Activated CD8-positive, alpha-beta memory T cell treated with anti-CD3 and anti-CD28 coated beads for 4 hours (primary cell): Measurements from ENCODE around the gene PDE4D.
"Not testable (repeated sequence)": the region's sequence is repeated elsewhere in the genome, so short reads cannot be mapped to it uniquely, and the experiment has no call there.

Experiments used
- DNase-seq, 2 donors: peaks; one replicate each; pipeline ENCODE4 v3.0.0-alpha.2; 2020; ENCODE audit warnings: low read depth in 2 of 2

PDE4D gene

DNA sequence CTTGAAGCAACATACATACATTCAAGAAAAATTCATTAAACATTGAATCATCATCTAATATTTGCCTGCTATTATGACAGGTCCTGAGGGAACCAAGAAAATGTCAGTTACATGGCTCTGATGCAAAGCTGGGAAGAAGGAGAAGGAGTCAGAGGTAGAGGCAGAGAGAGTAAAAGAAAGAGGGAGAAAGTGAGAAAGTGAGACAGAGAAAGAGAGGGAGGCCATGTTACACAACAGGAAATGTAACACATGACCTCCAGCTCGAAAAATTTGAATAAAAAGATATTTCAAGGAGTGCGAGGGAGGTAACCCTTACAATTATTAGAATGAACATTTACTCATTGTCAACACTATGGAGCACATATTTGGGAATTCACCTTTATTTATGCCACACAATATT is 189.7 kb downstream of the PDE4D start:
- DNase-seq: no peak

DNA sequence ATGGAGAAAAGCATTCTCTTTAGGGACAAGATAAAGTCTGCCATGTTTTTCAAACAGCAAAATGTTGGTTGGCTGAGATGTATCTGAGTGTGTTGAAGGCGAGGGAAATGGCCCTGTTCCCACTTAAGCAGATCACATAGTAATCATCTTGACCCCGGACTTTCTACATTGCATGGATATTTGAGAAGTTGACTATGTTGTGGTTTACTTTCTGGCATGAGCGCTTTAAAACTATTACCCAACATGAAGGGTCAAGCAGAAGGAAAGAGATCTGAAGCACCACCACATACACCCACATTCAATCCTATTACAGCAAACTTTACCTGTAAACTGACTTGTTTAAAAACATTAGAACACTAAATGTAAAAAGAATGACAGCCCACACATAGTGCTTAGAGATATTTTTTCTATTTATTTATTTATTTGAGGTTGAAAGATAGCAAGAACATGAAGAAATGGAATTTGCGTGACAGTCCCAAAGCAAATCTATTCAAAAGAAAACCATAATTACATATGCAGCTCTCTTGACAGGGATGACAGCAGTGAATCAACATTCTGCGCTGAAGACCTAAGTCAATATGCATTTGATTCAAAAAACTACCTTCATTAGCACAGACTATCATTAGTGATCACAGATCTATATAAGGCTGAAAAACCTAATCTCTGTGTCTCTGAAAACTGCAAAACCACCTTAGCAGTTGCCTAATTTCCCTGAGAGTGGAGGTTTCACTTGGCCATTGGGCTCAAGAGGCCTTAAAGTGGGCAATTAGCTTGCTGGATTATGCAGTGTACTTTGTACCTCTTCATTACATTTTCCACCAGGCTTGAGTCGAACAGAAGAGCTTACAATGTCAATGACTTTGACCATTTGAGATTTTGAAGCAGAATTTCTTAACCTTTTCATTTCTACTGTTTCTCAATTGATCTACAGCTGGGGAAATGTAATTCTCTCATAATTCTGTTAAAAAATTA is 195.0 kb downstream of the PDE4D start:
- no peak for DNase-seq

DNA sequence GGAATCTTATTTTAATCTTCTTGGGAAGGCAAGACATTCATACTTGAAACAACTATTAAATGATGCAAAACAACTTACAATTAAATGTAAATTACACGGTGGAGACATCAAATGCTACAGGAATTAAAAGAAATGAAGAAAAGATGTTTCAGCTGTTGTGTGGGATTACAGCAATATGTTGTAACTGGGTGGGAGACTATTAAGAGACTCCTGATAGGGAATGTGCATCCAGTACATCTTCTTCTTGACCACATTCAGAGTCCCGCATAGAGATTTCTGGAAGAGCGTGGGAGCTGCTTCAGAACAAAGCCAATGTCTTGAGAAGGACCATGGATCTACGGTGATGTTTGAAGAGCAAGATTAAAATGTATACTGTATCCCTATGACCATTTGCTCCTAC is 199.1 kb downstream of the PDE4D start:
- DNase-seq: no peak

DNA sequence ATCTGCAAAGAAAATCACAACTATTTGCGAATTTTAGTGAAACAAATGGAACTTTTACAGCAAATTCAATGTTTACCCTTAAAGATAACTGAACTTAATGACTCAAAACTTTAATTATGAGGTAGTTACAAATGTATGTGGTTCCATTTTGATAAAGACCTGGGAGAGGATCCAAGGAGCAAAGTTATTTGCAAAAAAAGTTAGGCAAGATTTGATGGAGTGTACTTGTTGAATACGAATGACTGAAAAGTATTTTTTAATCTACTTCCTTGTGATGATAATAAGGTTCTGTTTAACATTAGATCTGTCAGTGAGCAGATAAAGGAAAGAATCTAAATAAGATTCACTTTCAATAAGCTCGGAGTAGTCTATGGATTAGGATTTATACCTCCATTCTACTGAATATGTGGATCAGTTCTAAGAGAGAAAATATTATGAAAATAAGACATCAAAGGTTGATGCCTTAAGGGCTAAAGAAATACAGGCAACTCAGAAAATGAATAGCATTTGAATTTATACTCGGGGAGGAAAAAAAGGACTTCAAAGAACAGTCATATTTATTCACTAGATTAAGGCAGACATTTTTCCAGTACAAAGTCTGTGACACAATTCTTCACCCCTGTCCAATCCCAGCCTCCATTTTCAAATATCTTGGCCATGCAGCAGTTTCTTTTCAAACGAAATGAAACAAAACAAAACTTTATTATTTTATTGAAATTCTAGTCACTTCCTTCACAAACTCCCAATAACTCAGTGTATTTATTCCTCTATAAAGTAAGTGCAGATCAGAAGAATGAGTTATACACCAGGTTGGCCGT is 199.8 kb downstream of the PDE4D start:
- no peak for DNase-seq

DNA sequence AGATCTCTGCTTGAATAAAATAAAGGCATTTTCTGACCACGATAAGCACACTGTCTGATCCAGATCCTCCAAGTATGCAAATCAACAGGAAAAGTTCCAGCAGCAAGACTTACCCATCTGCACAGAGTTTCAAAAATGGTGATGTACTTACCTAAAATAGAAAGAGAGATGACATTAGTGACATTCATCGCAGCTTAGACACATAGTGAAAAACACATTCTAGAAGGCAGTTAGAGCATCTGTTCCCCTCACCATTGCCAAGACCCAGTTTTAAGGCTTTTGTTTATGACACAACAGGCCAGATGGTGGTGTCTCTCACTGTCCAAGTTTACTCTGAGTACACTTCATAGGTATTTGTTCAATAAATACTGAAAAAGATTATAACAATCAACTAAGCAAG is 207.7 kb downstream of the PDE4D start:
- DNase-seq: no peak

DNA sequence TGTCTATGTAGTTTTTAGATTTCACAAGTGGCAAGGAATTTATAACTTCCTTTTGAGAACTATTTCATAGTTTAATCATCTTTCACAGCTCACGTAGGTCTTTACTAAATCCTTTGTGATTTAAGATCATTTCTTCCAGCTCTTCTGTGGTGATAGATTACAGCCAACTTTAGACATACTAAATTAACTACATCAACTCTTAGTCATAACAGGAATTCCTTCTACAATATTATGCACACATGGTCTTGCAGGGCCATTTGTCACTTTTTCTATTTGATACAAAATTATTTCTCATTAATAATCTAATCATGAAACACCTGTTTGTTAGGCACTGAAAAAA is 208.4 kb downstream of the PDE4D start:
- no peak for DNase-seq

DNA sequence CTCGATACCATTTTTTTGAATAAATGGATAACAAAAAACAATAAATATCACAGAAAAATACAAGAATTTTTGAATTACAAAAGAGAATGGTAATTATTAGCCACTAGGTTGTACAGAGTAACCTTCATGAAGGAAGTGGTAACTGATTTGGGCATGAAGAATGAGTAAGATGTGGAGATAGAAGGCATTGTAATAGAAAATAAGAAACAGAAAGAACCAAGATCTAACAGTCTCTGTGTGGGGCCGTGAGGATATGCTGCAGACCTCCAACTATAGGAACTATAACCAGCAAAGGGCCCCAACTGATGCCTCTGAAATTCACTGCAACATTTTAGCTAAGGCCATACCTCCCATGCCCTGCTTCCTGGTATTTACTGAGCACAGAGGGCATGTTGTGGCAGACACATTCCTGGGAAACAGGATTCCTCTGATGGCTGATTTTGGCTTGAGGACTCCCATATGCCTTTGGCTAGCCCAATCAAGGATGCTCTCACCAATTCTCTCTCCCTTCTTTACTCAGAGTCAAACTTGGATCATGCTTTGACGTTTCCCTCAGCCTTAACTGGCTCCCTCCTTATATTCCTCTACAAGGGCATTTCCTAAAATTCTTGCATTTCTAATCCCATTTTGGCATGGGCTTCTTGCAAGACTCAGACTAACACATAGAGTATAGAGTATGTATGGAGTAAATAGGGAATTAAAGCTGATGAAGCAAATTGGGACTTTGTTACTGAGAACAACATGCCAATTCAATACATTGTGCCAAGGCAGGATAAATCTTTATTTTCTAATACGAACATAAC is 208.9 kb downstream of the PDE4D start:
- no peak for DNase-seq

DNA sequence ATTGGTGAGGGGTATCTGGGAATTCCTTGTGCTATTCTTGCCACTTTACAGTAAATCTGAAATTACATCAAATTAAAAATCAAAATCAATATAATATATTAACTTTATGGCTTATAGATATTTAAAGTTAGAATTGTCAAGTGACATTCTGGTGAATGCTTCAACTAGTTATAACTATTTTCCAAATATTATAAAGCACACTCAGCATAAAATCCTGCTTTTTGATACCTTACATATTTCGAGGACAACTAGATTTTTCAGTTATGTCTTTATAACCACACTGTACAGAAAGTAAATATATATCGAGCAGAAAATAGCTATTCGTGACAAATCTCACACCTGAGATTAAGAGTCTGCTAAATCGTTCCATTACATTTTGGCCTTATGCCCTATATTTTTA is 210.2 kb downstream of the PDE4D start:
- no peak for DNase-seq

DNA sequence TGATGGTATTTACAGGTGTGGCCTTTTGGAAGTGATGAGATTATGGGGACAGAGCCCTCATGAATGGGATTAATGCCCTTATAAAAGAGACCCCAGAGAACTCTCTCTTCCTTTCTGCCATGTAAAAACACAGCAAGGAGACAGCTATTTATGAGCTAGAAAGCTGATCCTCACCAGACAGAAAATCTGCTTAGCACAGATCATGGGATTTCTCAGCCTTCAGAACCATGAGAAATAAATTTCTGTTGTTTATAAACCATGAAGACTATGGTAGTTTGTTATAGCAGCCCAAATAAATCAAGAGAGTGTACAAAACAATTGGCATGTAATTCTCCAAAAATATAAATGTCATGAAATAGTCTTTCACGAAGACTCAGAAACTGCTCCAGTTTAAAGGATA is 211.0 kb downstream of the PDE4D start:
- DNase-seq: no peak

DNA sequence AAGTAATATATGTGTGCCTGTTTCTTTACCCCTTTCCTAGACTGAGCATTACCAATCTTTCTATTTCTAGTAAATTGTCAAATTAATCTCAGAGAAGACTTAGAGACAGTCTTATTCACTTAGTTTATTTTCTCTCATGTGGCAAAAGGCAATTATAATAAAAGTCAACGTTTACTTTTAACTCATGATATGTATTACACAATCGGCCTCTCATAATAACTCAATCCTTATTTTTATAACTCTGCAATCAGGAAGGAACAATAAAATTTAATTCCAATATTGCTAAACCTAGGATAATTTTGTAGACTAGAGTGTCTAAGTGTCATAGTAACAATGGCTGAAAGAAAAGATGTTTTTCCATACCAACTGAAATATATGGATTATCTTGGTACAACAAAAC is 214.6 kb downstream of the PDE4D start:
- DNase-seq: no peak

DNA sequence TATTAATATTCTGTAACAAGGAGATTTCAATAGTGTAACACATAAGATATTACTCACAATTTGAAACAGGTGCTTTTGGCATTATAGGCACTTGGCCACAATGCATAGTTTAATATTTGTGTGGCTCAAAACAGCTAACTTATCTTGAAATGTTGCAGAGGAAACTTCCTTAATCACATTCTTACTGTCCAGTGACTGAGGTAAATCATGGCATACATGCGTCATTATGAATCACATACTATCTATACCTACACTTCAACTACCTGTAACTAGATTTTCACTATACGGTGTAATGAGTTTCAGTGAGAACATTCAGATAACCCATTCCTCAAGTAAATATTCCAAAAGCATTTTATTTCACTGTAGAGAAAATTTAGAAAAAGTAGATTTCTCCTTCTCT is 218.8 kb downstream of the PDE4D start:
- no peak for DNase-seq

DNA sequence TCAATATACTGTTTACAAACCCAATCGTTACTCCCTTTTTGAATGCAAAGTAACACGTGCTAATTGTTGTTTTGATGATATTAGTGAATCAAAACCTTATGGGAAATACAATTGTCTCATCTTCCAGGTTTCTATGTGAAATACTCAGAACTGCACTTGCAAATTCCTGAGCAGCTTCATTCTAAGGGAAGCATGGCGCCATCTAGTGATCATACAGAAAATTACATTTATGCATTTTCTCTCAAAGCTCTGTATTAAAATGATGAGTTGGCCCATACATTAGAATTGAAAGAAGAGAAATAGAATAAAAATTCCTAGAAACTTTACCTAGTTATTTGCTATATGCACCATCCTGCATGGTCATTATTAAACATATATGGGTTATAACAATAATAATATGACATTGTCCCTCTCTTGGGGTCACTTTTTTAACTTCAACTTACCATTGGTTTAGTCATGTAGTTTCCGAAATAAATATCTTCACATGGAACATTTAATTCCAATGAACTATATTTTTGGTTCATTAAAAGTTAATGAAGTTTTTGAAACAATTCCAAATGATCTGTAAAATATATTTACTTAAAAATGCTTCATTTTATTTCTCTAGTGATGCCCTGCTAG is 220.0 kb downstream of the PDE4D start:
- no peak for DNase-seq

DNA sequence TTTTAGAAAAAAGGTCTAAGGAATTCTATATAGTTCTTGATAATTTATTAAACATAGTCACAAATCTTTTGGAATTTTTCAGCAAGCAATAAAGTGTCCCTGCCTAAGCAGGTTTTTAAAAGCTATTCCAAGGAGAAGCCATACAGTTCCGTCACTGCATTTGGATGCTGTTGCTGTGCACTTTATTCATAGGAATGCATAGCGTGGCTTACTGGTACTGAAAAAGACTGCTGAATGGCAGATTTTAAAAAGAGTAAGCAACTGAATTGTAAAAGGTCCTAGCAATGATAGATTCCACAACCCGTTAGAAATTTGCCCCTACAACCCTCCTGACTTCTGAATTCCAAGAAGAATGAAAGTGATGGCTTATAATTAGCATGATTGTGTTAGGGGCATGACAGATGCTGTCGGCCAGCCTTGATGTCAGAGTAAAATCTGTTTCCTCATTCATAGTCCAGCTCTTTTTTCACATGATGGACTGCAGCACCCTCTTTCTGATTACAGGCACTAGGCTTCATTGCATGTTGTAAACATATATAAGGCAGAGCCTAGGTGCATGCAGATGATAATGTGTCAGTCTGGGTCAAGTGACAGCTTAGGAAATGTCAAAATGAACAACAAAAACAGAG is 227.0 kb downstream of the PDE4D start:
- no peak for DNase-seq

DNA sequence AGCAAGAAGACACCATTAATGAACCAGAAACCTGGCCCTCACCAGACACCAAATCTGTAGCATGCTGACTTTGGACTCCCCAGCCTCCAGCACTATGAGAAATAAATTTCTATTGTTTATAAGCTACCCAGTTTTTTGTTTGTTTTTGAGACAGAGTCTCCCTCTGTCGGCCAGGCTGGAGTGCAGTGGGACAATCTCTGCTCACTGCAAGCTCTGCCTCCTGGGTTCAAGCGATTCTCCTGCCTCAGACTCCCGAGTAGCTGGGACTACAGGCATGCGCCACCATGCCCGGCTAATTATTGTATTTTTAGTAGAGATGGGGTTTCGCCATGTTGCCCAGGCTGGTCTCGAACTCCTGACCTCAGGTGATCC is 227.7 kb downstream of the PDE4D start:
- DNase-seq: not testable (repeated sequence)

DNA sequence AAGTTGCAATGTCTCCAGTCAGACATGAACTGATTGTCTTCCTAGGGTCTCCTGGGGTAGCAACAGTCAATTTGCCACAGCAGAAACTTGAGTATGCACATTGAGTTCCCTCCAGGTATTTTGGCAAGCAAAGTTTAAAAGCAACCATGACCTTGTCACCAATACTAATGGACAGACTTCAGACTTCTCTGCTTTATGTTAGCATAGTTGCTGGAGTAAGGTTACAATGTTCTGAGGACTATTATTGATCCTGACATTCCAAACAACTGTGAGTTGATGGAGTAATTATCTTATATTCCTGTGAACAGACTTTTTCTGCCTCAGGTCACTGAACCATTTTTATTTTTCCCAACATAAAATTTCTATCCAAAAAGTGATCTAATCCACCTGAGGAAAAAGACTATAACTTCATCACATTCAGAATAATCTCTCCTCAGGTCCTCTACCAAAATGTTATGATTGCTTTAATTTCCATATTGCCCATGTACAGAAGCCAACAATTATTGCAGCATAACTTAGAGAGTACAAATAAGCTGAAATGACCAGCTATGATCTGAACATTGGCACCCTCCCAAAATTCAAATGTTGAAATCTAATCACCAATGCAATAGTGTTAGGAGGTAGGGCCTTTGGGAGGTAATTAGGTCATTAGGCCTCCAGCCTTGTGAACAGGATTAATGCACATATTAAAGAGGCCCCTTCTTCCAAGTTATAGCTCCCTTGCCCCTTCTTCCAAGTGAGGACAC is 228.3 kb downstream of the PDE4D start:
- DNase-seq: no peak

DNA sequence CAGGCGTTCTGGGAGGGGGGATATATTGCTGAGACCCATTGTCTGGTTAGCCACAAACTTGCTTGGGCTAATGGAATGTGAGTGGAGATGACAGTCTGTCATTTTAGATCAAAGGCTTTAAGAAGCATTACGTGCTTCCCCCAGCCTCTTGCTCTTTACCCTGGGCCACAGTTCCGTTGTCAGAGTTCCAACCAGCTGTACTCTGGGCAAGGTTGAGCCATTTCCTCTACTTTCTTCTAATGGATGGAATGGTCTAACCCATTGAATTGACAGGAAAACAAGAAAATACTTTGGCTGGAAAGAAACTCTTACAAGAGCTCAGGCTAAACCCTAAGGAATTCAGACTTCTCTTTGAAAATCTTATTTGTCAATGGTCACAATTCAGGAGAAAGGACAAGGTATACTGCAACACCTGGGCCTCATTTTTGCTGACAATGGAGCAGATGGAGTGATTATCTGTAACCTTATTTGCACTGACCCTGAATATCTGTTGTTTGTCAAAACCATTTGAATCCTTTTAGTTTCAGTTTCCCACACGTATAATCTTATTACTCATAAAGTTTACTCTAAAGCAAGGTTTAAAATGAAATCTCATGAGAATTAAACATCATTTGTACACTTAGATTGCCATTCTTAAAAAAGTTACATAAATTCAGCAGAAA is 231.4 kb downstream of the PDE4D start:
- DNase-seq: no peak

DNA sequence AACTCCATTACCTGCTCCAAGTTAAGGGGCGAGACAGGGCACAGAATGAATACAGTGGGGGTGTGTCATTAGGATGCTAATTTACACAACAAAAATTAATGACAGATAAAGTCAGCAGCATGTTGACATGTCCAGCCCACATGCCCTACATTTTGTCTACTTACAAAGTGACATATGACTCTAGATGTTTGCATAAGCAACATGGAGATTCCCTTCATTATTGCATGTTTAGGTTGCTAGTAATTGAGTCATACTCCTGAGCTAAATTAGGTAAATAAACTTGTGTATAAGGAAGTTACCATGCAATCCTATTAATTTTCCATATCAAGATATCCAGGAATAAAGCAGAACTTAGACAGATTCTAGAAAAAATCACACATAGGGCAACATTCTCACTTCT is 232.2 kb downstream of the PDE4D start:
- no peak for DNase-seq

DNA sequence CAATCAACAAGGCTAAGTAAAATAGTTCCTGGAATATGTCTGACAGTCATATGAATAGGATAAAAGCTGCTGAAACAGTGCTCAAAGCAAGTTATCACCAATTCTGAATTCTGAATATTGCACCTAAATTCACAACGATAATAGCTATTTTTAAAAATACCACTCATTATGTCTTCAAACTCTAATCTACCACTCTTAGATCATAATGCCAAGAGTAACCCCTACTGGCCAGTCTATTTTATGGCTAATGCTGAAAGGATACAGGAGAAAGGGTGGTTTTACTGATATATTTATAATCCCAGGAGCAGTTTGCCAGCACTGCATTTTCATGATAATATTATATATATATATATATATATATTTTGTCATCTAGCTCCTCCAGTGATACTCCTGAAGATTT is 232.8 kb downstream of the PDE4D start:
- no peak for DNase-seq

DNA sequence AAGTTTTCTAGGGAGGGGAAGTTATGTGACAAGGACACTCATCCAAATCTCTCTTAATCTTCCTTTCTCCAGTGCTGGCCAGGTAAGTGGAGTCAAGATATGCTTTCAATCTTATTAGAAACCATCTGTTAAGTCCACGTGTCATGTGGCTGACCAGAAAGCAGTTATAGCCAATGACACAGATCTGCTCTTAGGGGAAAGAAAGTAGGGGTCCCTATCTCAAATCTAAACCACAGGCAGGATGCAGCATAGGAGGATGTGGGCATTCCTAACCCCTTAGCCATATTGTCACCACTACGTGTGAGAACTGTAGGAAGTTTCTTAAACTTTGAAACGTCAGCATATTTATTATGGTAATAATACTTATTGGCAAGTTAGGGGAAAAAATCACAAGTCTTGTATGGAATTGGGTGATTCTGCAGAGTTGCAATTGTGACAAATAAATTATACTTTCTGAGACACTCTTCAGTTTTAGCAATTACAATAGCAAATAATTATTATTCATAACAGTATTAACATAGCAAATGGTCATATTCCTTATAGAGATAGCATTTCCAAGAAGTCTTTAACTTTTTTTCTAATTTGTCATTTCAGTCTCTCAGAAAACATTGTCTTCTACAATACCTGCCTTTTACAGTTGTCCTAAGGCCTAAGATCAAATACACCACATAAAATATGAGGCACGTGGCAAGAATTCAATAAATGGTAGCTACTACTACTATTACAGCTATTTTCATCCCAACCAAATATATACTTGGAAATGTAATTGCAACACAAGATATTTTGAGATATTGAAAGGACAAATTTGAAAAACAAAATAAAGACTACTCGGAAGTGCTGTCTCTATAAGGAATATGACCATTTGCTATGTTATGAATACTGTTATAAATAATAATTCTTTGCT is 236.9 kb downstream of the PDE4D start:
- DNase-seq: no peak
